ENCODE measurements around the gene EIF4G2. TPM values are rescaled to one million over a fixed set of nuclear protein-coding genes. Genes with fewer than 3 reads are reported as not detected.
"Not testable (repeated sequence)": the region's sequence is repeated elsewhere in the genome, so short reads cannot be mapped to it uniquely, and the experiment has no call there.

The EIF4G2 gene
- total RNA-seq, 2 donors from 2014 or later, result 1,073 to 1,080 TPM

GRCh38 chr11:10838881-10839280 lies 30.2 kb upstream of the EIF4G2 start:
- Histone ChIP-seq H3K36me3 (no peaks in the 10 kb centered on the region), H3K9ac (ENCODE audit: low read depth in 2 of 2, low read length in 2 of 2) (no peak overlapping the region), H3K27me3 (no peaks in the 10 kb centered on the region), H3K4me1 (no peaks in the 10 kb centered on the region), H3K27ac (no peak overlapping the region), H3K4me3 (no peak overlapping the region), H3K9me3 (no peaks in the 10 kb centered on the region)
- intact Hi-C loops (cut with DNase I), result no loop called here
- TF ChIP-seq CTCF (IDR thresholded peaks at IDR 0.05), result no peak
- DNase-seq, result no peak

DNA sequence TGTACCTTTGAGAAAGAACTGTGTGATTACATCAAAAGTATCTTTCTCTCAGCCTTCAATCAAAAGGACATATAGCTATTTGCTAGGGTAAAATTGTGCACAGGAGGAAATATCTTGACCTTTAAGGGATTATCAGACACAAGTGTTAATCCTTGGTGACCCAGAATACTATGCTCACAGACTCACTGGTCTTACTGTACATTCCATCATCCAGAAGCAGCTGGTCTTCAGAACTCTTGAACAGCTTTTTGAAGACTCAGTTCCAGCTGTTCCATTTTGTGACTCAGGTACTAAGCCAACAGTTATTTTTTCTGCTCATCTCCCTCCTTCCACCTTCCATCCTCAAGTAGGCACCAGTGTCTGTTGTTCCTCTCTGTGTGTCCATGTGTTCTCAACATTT lies 29.4 kb upstream of the EIF4G2 start:
- TF ChIP-seq CTCF (IDR thresholded peaks at IDR 0.05), result no peak
- Histone ChIP-seq H3K9ac (ENCODE audit: low read depth in 2 of 2, low read length in 2 of 2) (no peak overlapping the region), H3K36me3 (no peaks in the 10 kb centered on the region), H3K9me3 (no peaks in the 10 kb centered on the region), H3K4me1 (no peaks in the 10 kb centered on the region), H3K4me3 (no peak overlapping the region), H3K27me3 (no peaks in the 10 kb centered on the region), H3K27ac (no peak overlapping the region)
- DNase-seq, result no peak
- intact Hi-C loops (cut with DNase I), result no loop called here

DNA sequence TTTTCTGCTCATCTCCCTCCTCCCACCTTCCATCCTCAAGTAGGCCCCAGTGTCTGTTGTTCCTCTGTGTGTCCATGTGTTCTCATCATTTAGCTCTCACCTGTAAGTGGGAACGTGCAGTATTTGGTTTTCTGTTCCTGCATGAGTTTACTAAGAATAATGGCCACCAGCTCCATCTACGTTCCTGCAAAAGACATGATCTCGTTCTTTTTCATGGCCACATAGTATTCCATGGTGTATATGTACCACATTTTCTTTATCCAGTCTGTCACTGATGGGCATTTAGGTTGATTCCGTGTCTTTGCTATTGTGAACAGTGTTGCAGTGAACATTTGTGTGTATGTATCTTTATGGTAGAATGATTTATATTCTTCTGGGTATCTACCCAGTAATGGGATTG lies 28.2 kb upstream of the EIF4G2 start:
- H3K36me3 ChIP-seq; H3K9ac ChIP-seq (ENCODE audit: low read depth in 2 of 2, low read length in 2 of 2); H3K4me1 ChIP-seq; H3K9me3 ChIP-seq; intact Hi-C loops (cut with DNase I); H3K27ac ChIP-seq; H3K27me3 ChIP-seq; H3K4me3 ChIP-seq; DNase-seq: not testable (repeated sequence)

DNA sequence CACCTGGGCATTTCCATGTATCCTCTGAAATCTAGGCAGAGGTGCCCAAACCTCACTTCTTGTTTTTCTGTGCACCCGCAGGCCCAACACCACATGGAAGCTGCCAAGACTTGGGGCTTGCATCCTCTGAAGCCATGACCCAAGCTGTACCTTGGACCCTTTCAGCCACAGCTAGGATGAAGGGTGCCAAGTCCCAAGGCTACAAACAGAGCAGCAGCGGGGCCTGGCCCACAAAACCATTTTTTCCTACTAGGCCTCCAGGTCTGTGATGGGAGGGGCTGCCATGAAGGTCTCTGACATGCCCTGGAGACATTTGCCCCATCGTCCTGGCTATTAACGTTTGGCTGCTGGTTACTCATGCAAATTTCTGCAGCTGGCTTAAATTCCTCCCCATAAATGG lies 20.4 kb upstream of the EIF4G2 start:
- H3K27me3 ChIP-seq, result no peaks in the 10 kb centered on the region
- no peaks in the 10 kb centered on the region for H3K4me1 ChIP-seq
- H3K9me3 ChIP-seq, result no peaks in the 10 kb centered on the region
- TF ChIP-seq CTCF (IDR thresholded peaks at IDR 0.05), result no peak
- H3K4me3 ChIP-seq, result no peak overlapping the region
- H3K27ac ChIP-seq, result no peak overlapping the region
- H3K9ac ChIP-seq (ENCODE audit: low read depth in 2 of 2, low read length in 2 of 2), result no peak overlapping the region
- intact Hi-C loops (cut with DNase I), result no loop called here
- no peaks in the 10 kb centered on the region for H3K36me3 ChIP-seq
- DNase-seq, result no peak

- intact Hi-C loops (cut with DNase I), result no loop called here
- Histone ChIP-seq H3K9ac (ENCODE audit: low read depth in 2 of 2, low read length in 2 of 2) (no peak overlapping the region), H3K27me3 (no peaks in the 10 kb centered on the region), H3K27ac (no peak overlapping the region), H3K4me3 (no peak overlapping the region), H3K4me1 (no peaks in the 10 kb centered on the region), H3K36me3 (no peaks in the 10 kb centered on the region), H3K9me3 (no peaks in the 10 kb centered on the region)
- TF ChIP-seq CTCF (IDR thresholded peaks at IDR 0.05), result no peak
- no peak for DNase-seq
These were observed 19.7 kb upstream of the EIF4G2 start for GRCh38 chr11:10828402-10828801.

DNA sequence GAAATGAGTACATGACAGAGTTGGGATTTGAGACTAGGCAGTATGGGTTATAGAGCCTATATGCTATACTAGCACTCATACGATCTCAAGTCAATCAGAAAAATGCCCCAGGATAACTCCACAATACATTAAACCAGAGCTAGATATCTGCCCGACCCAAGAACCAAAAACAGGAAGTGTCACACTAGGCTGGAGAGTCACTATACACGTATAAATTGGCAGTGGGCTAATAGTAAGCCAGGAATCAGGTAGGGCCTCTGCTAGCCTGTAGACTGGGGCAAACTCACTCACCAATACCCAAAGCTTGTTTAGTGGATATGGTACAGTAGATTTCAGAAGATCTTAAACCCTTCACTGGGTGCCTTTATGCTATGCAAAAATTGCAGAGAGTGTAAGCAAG lies 16.2 kb upstream of the EIF4G2 start:
- H3K4me1 ChIP-seq, result no peaks in the 10 kb centered on the region
- H3K4me3 ChIP-seq, result no peak overlapping the region
- H3K27me3 ChIP-seq, result no peaks in the 10 kb centered on the region
- intact Hi-C loops (cut with DNase I), result no loop called here
- H3K27ac ChIP-seq, result no peak overlapping the region
- H3K36me3 ChIP-seq, result no peaks in the 10 kb centered on the region
- H3K9me3 ChIP-seq, result no peaks in the 10 kb centered on the region
- no peak for DNase-seq
- no peak for TF ChIP-seq CTCF (IDR thresholded peaks at IDR 0.05)
- no peak overlapping the region for H3K9ac ChIP-seq (ENCODE audit: low read depth in 2 of 2, low read length in 2 of 2)

All from colonic mucosa (tissue), 4 donors.